Stimulated activated CD8-positive, alpha-beta memory T cell treated with anti-CD3 and anti-CD28 coated beads, Interleukin-7, amount 100 ng/mL, for 48 hours (primary cell): ENCODE data around the gene PAQR3.
"Not testable (repeated sequence)": the region's sequence is repeated elsewhere in the genome, so short reads cannot be mapped to it uniquely, and the experiment has no call there.

Source experiments
- DNase-seq, 2 donors: peaks; one replicate each; pipeline ENCODE4 v3.0.0-alpha.2; 2020; ENCODE audit warnings: low read depth in 1 of 2; ENCODE audit errors: extremely low read depth in 1 of 2

Gene PAQR3

DNA sequence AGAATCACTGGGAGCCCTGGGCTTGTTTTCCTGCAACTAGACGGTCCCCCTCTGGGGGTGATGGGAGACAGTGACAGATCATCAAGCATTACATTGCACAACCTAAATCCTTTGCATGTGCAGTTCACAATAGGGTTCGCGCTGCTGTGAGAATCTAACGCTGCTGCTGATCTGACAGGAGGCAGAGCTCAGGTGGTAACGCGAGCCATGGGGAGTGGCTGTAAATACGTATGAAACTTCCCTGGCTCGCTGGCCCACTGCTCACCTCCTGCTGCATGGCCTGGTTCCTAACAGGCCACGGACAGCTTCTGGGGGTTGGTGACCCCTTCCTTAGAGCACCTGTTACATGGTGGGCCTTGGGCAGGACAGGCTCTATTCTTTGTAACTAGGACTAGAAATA lies 10.4 kb downstream of the PAQR3 start:
- no peak for DNase-seq

DNA sequence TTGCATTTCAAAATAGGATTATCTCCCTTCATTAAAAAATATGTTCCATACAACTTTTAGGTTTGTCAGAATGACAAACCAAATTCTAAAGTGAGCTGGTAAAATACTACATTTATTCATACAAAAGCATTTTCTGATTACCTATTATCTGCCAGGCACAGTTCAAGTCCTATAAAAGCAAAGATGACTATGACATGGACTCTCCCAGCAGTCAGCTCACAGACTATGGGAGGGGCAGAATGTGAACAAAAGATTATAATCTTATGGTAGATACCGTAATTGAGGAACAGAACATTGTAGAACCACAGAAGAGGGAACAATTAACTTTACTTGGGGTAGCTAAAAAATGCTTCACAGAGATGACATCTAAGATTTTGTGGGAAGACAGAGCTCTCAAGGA lies 12.4 kb downstream of the PAQR3 start:
- DNase-seq = no peak

DNA sequence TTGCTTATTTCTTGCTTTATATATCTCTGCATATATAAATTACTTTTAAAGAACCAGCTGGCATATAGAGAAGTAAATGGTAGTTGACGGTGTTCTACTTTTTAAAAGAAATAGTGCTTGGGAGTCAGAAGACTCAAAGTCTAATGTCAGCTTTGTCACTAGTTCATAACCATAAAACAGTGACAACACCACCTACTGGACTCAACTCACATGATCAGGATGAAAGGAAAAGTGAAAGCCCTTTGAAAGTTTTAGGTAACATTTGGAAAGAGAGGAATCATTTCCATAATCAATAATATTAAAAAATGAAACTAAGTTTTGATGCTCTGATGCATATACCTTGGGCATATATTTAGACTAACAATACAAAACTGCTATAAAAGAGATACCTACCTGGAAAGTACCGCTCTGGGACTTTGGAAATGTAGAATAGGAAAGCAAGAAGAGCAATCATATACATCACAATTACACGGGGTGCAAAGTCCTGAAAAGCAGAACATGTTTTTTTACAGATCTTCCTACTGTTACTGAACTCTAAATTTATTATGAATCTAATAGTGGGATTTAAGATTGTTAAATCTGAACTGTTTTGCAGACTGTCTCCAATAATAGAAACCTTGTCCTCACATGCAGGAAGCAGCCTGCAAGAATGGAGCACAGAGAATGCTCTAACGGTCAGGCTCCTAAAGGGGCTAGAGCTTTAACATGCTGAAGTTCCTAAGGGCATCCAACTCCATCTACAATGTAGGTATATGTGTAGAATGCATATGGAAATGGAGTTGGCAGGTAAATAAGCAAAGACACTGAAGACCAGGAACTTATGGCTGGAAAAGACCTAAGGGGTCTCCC lies 15.6 kb downstream of the PAQR3 start:
- DNase-seq = no peak

DNA sequence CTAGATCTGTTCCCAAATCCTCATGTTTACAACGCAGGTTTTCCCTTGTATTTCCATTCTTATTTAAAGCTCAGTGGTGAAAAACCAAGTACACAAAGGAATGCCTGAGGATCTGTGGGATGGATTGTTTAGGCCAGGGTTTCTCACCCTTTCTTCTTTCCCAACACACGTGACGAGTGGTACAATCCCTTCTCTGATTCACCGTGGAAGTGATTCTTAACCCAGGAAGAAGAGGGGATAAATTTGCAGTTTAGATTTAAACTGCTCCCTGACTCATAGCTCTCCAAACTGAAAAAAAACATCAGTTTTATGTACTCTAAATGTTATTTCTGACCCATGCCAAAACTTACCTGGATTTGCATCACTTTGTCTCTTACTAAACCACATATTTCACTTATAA lies 17.0 kb downstream of the PAQR3 start:
- DNase-seq = no peak

DNA sequence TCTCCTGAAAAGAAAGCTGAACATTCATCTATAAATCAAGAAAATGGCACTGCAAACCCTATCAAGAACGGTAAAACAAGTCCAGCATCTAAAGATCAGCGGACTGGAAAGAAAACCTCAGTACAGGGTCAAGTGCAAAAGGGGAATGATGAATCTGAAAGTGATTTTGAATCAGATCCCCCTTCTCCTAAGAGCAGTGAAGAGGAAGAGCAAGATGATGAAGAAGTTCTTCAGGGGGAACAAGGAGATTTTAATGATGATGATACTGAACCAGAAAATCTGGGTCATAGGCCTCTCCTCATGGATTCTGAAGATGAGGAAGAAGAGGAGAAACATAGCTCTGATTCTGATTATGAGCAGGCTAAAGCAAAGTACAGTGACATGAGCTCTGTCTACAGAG lies 28.6 kb downstream of the PAQR3 start:
- no peak for DNase-seq

DNA sequence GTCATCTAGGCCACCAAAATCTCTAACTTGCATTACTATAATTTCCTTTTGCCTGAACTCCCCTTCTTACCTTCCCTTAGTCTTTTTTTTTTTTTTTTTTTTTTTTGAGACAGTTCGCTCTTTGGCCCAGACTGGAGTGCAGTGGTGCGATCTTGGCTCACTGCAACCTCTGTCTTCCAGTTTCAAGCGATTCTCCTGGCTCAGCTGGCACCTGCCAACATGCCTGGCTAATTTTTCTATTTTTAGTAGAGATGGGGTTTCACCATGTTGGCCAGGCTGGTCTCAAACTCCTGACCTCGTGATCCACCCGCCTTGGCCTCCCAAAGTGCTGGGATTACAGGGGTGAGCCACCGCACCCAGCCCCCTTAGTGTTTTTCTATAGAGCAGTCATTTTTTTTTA lies 30.3 kb downstream of the PAQR3 start:
- not testable (repeated sequence) for DNase-seq

DNA sequence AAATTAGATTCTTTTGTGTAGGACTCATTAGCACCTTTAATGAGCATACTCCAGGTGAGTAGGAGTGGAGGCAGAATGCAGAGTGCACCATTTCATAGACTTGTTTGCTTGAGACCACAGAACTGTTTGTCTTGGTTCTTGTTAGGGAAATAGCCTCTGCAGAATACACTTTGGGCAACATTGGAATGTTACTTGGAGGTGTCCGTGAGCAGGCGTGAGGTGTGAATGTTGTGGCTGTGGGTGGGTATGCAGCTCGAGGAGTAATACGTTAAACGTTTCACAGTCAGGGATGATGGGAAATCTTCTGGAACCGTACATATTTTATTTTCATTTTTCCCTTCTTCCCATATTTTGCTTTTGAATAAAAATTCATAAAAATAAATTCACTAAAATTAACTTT lies 31.6 kb downstream of the PAQR3 start:
- no peak for DNase-seq

DNA sequence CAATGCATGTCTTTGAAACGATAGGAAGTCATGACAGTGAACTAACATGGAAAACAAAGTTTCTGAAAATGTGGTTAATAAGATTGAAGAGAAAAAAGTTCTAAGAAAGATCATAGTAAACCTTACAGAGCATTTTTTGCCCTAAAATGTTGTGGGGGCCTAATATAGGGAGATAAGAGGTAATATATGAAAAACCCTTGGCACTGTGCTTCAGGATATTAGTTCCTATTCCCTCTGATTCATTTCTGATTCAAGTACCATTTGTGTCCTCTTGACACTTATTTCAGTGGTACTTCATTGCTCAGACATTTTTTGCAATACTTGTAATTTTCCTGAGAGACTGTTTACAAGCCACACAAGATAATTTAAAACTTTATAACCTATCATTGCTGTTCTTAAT lies 35.1 kb downstream of the PAQR3 start:
- DNase-seq = no peak

DNA sequence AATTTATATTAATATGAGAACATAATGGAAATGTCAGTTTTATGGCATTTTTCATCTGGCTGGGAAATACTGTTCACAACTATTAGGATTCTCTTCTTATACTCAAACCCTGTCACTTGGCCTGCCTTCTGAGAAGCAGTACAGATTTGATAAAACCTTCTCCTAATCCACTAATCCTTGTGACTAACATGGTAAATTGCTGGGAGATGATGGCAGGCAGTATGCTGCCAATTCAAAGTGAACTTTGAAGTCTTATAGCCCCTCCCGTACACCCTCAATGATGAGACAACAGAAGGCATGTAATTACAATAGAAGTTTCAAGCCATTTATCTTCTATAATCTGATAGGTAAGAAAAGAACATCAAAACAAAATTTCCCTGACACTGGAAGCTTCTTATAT lies 36.9 kb downstream of the PAQR3 start:
- no peak for DNase-seq

DNA sequence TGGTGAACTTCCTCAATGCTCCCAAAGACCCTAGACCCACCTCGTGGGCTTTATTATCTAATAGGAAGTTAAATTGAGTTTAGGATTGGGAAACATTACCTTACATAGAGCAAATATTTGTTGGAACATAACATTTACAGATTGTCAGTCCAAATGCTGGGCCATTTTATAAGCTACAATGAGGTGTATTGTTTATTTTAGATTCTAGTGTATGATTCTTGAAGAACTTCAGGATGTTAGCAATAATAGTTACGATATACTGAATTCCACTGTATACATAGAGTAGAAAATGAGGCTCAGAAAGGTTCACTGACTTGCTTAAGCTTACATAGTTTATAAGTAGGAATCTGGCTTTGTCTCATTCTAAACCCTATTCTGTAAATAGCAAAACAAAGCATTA lies 37.4 kb downstream of the PAQR3 start:
- no peak for DNase-seq

DNA sequence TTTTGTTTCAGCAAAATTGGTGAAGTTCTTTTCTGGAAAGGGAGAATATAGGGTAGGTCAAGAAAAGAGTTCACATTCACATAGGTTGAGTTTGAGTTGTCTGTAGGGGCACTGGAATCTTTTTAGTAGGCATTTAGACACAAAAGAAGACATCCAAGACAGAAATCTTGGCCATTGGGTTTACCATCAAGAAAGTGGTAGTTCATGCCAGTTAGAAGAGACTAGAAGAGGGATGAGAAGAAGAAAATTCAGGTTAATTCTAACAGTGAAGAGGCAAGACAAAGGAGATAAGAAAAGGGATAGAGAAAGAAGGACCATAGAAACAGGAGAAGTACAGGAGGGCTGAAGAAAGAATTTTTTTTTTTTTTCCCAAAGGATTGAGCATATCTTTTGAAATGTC lies 39.9 kb downstream of the PAQR3 start:
- DNase-seq = no peak

DNA sequence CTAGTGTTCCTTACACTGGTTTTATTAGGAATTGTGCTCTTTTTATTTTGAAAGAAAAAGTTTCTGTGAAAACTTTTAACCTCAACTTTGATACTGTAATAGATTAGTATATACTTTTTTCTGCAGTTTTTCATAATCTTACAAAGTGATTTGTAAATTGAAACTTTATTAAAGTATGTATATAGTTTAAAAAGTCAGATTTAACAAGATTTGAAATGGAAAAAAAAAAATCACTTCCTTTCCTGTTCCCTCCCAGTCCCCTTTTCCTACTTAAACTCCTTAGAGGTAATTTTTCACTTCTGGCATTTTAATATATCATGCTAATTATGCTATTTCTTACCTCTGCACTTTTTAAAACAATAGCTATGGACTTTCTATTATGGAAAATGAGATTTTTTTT lies 49.3 kb downstream of the PAQR3 start:
- no peak for DNase-seq

DNA sequence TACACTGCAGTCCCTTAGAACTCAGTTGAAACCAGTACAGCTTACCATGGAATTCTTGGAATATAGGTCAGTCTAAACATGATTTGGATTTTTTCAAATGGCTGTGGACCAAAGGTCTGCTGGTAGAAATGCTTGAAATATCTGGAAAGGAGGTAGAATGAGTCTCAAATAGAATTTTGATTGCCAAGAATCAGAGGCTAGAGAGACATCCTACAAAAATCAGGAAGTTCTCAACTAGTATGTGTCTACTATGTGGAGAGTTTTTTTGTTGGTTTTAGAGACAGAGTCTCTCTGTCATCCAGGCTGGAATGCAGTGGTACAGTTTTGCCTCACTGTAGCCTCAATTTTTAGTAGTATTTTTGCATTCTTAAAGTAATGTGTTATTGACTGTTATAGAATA lies 53.6 kb downstream of the PAQR3 start:
- DNase-seq = no peak

DNA sequence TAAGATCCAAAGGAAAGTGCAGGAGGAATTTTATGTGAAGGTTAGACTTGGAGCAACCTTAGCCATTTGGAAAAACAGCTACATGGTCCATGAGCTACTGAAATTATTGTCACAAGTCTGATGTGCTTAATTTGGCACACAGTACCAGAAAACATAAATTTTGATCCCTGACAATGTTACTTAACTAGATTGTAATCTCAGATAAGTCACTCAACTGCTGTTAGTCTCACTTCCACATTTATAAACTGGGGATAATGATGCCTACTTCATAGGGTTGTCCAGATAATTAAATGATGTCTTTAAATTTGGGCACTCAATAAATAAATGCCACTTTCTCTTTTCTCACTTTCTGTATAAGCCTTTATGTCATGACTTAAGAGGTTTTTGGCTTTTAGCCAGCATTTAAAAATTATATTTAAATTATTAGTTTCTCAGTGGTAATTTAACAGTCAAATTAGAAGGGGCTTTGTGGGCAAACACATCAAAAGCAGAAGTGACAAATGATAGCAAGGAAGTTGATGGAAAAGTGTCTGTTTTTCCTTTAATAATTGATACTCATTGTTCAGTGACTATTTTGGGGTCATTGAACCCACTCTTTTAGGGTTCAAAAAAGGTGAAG lies 58.3 kb downstream of the PAQR3 start:
- no peak for DNase-seq

DNA sequence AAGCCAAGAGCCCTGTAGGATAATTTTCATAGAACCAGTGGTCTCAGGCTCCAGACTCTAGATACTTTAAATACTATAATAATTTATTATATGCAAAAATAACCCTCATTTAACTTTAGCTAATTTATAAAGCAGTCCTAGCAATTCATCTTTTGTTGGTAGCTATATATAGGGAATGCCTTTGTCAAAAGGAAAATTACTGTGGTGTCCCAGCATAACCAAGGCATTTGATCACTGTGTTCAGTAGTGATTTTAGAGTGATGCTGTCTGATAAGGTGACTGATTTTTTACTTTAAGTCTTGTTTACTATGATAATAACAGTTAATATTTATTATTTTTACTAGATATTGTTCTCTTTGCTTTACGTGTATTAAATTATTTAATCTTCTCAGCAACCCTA lies 61.2 kb downstream of the PAQR3 start:
- DNase-seq = no peak

DNA sequence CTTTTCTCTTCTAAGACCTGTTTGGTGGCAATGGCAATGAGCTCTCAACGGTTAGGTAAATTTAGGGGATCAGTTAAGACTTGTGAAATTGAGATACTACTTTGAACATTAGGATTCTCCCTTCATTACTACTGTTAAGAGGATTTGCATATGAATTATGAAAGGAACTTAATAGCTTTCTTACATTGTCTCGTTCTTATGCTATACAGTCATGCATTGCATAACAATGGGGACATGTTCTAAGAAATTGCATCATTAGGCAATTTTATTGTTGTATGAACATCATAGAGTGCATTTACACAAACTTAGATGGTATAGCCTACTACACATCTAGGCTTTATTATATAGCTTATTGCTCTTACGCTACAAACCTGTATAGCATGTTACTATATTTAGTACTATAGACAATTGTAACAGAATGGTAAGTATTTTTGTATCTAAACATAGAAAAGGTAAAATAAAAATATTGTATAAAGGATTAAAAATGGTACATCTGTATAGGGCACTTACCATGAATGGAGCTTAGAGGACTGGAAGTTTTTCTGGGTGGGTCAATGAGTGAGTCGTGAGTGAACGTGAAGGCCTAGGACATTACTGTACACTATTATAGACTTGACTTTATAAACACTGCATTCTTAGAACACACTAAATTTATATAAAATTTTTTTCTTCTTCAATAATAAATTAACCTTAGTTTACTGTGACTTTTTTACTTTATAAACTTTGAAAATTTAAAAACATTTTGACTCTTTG lies 62.5 kb downstream of the PAQR3 start:
- no peak for DNase-seq

DNA sequence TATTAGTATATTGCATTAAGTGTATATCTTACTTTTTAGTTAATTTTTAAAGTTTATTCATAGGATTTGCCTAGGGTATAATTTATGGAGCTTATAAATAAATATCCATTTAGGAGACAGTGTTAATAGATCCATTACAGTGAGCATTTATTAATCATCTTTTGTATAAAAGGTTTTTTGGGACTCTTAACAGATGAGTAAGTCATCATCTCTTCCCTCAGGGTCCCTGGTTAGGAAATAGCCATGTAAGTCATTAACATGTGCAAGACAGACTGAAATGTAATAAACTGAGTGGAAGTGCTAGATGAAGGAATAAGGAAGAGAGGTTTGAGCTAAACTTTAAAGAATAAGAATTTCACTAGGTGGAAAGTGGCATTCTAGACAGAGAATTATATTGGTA lies 69.2 kb downstream of the PAQR3 start:
- no peak for DNase-seq

DNA sequence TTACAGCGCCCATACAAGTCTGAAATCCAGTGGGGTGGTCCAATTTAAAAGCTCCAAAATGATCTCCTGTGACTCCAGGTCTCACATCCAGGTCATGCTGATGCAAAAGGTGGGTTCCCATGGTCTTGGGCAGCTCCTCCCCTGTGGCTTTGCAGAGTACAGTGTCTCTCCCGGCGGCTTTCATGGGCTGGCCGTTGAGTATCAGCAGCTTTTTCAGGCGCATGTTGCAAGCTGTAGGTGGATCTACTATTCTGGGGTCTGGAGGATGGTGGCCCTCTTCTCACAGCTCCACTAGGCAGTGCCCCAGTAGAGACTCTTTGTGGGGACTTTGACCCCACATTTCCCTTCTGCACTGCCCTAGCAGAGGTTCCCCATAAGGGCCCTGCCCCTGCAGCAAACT lies 70.5 kb downstream of the PAQR3 start:
- DNase-seq = not testable (repeated sequence)

DNA sequence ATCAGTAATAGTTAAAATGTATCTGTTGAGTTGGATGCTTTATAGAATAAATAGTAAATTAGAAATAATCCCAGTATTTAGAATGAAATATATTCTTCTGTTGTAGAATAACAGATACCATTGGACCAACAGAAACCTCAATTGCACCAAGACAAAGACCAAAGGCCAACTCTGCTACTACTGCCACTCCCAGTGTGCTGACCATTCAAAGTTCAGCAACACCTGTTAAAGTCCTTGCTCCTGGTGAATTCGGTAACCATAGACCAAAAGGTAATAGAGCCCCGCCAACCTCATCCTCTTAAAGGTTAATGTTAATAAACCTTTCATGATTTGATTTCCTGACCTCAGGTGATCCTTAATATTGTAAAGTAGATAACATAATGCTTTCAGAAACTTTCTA lies 73.8 kb downstream of the PAQR3 start:
- no peak for DNase-seq

DNA sequence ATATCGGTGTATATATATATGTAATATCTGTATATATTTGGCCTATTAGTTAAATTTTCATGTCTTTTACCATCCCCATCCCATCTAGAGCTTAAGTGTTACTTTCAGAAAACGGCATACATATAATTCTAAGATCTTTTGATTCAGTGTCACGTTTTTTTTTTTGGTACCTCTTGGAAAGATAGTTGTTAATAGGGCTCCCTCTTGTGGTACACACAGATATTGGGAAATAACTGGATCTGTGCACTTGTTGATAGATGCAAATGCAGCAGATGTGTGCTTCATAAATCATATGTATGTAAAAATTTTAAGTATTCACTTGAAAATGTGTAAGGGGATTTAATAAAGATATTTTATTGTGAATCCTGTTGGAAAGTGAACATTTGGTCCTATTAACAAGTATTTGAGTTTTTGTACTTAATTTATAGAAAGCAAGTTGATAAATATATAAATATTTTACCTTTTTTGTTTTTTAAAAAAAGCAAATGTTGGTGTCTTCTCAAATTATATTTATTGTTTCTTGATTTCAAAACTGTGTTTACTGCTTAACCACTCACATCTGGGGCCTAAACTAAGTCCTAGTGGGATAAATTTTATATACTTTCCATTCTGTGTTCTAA lies 74.7 kb downstream of the PAQR3 start:
- DNase-seq = no peak

DNA sequence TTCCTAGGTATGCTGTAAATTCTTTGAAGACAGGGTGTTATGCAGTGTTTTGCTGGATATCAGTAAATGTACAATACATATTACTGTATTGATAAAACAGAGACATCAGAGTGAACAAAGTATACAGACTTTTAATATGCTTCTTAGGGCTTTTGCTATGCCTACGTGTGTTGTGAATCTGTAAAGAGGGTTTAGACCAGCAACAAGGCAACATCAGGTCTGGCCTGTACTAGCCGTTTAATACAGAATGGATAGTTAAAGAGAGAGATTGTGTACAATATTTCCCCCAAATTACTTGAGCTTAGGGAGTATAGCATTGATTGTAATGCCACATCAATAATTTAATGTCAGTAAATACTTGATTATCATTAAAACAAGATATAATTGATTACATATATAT lies 75.2 kb downstream of the PAQR3 start:
- no peak for DNase-seq
